Mammary epithelial cell (primary cell): Measurements from ENCODE around the gene MYB.
"Not testable (repeated sequence)": the region's sequence is repeated elsewhere in the genome, so short reads cannot be mapped to it uniquely, and the experiment has no call there.

Experiments
- CTCF ChIP-seq, 2 donors: IDR thresholded peaks in 1 of 2; conservative IDR thresholded peaks in 1 of 2; 2 replicates each; pipeline ENCODE4 v1.5.1; 2011 to 2012; ENCODE audit warnings: inconsistent platforms in 2 of 2, low read length in 2 of 2, mild to moderate bottlenecking in 2 of 2, control low read depth in 1 of 2, low read depth in 1 of 2; ENCODE audit not compliant: insufficient read depth in 1 of 2; ENCODE audit errors: extremely low read depth in 1 of 2
- EZH2 ChIP-seq: IDR thresholded peaks from 2 replicates; pipeline ENCODE4 v1.6.1; 2012; ENCODE audit warnings: low read length, inconsistent platforms, borderline replicate concordance

DNA sequence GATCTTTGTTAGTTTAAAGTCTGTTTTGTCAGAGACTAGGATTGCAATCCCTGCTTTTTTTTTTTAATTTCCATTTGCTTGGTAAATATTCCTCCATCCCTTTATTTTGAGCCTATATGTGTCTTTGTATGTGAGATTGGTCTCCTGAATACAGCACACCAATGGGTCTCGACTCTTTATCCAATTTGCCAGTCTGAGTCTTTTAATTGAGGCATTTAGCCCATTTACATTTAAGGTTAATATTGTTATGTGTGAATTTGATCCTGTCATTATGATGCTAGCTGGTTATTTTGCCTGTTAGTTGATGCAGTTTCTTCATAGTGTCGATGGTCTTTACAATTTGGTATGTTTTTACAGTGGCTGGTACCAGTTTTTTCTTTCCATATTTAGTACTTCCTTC is 27.0 kb upstream of the MYB start:
- TF ChIP-seq CTCF (conservative IDR thresholded peaks at IDR 0.05 in 1 of 2, IDR thresholded peaks at IDR 0.05 in 1 of 2; ENCODE audit: extremely low read depth in 1 of 2, insufficient read depth in 1 of 2, low read depth in 1 of 2, low read length in 2 of 2); EZH2: not testable (repeated sequence)
